Metanephros (tissue), 2 donors: ENCODE results near the gene ANKRD13B. TPM values are rescaled to one million over a fixed set of nuclear protein-coding genes. Genes with fewer than 3 reads are reported as not detected.

Source experiments
- small RNA-seq: library from RNA; depleted of rRNA; stranded (forward); fragments of <200 nt; gene quantifications from one replicate; pipeline ENCODE3, GENCODE V24; 2014; ENCODE audit warnings: low replicate concordance
- total RNA-seq: library from RNA; depleted of rRNA; stranded (reverse); fragments of >200 nt; gene quantifications from one replicate; pipeline ENCODE4 v1.2.3, GENCODE V29; 2014

Gene ANKRD13B
- 20.8 TPM for total RNA-seq

DNA sequence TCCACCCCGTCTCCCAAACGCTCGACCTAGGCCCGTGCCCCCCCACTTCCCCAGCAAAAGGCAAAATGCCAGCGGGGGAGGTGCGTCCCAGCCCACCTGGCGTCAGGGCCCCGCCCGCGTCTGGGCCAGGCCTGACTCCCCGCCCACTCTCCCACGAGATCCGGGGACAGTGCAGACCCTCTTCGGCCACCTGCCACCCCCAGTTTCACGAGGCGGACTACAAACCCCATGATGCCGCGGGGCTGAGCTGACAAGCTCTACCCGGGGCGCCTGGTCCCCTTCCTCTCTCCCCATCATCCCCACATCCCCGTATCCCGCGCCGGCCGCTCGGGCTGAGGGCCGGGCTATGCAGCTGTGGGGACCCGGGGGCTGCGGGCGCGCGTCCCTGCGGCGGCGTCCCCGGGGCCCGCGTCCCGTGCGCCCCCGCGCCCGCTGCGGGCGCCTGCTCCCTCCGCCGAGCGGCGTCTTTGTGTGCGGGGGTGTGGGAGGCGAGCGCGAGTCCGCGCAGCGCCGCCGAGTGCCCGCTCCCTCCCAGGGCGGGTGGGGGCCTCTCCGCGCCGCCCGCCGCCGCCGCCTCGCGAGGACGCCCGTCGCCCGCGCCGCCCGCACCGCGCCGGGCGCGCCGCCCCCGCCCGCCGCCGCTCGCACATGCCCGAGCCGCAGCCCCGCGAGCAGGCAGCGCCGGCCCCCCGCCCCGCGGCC lies at the start of gene ANKRD13B:
ANKRD13B (plus strand) TSS at position 283 of the 702 bp plus-strand sequence. CDS start 490 bp downstream, outside the sequence.

DNA sequence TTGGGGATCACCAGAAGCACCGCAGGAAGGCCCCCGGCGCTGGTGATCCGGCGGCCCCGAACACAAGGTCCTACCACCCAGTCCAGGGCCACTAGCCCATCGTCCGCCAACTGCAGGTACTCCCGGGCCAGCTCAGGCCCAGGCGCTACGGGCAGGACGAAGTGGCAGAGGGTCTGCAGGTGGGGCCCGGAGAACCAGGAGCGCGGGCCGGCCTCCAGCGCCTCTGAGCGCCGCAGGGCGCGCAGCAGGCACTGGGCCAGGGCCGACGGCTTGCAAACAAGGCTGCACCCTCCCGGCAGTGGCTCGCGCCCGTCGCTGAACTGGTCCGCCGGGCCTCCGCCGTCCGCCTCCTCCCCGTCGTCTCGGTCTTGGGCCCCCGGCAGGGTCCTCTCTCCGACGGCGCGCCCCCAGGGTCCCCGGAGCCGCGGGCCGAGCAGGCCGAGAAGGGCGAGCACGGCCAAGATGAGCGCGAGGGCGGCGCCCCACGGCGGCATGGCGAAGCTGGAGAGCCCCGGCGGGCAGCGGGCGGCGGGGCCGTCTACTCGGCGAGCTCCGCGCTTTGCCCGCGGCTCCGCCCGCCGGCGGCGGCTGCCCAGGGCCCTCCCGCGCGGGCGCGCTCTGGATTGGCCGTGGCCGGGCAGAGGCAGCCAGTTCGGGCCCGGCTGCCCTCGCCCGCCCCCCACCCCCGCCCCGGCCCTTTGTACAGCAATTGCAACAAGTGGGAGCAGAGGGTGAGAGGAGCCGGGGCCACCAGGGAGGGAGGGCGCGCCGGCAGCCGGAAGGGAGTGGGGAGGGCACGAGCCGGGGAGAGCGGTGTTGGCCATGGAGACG lies 26.2 kb upstream of the ANKRD13B start, which contains the start of gene ABHD15:
ABHD15 (minus strand) TSS at position 565 of the 831 bp plus-strand sequence; CDS start at position 494, 71 bp downstream.

DNA sequence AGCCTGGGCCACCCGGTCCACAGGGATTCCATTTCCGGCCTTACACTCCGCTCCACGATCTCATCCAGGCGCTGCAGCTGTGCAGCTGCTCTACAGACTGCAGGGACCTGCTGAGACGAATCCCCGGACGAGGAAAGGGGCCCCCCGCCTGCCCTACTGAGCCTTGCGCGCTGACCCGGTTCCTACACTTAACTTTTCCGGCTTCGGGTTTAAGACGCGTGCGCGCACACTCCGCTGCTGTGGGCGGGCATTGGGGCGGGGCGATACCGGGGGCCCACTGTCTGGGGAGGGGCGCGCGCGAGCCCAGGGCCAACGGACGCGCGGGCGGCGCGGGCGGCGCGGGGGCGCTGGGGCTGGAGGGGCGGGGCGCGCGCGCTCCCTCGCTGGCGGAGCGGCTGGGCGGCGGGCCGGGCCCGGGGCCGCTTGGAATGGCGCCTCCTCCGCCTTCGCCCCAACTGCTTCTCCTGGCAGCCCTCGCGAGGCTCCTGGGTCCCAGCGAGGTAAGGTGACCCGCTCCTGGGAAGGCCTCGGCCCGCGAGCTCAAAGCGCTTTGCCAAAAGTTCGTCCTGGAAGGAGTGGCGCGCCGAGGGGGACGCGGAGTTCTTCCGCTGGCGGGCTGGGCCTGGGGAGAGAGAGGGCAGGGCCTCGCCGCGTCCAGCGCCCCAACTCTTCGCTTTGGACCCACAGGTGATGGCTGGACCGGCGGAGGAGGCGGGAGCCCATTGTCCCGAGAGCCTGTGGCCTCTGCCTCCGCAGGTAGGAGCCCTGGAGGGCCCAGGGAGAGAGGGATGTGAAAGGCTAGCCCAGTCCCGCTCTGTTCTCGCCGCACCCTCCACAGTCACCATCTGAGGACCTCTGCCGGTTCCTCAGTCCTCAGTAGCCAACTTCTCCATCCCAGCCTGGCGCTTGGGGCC lies 24.3 kb upstream of the ANKRD13B start, which contains the start of gene TP53I13:
TP53I13 (plus strand) TSS at position 371 of the 914 bp plus-strand sequence; CDS start at position 429, 58 bp downstream.

DNA sequence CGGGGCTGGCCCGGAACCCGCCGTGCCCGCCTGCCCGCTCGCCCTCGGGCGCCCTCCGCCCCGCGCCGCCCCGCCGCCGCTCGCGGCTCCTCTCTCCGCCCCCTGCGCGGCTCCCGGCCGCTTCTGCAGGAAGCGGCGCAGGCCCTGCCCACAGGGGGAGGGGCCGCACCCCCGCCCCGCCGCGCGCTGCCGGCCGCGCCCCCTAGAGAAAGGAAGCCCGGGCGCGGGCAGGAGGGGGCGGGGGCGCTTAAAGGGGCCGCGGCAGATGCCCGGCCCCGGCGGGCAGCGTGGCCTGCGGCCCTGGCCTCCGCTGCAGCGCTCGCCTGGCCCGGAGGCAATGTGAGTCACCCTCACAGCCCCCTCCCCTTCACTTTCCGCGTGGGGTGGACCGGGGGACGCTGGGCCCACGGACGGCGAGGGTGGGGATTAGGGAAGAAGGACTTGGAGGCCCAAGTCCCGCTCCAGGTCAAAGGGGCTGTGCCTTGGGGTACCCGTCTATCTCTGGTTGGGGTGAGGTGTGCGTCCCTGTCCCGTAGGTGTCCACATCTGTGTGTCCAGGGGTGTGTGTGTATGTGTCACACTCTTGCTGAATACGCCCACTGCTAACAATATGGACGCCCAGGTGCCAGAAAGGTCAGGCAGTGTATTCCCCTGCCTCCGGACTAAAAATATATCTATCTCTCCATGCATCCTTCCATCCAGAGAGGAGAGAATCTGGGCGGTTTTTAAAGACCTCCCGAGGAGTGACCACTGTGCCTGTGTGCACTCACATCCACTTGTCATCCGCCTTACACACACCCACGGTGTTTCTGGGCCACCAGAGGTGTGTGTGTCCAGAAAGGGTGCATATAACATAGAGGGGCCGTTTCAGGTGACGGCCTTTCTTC lies 3.2 kb upstream of the ANKRD13B start, which contains the start of gene GIT1:
GIT1 (minus strand) TSS at position 125 of the 887 bp plus-strand sequence. CDS start 270 bp downstream, outside the sequence.

DNA sequence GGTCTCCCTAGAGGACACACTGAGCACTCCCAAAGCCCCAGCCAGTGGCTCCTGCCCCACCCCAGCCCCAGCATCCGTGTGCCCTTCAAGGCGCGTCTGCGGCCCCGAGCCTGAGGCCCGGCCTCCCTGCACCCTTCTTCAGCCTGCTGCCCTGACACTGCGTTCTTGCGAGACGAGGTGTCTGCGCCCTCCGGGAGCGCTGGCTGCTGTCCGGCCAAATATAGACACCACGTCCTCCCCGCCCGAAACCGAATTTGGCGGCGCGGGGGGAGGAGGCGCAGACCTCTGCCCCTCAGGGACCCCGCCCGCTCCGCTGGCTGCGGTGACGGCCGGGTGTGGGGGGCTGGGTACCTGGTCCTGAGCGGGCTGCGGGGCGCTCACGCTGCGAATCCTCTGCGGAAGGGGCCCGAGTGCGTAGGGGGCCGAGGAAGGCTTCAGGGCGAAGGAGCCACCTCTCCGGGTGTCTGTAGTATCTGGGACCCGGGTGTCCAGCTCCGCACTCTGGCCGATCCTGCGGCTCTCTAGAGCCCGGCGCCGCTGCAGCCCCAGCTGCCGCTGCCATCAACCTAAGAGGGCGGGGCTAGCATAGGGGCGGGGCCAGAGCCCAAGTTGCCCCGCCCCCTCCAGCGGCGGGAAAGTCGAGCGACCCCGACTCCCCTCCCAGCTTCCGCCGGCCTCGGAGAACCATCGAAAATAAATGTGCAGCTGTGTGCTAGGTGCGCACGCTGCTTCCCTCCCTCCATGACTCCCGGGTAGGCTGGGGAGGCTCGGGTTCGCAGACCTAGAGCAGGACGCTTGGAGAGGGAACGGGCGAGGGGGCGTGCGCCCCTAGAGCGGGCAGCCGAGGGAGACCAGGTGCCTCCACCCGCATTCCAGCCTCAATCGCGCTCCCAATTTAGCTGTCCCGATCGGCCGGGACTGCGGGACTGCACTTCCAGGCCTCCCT lies 29.7 kb downstream of the ANKRD13B start, which contains the start of gene CORO6:
CORO6 (minus strand) TSS at position 576 of the 946 bp plus-strand sequence. CDS start 1,491 bp downstream, outside the sequence.

Small RNA genes lying within 50 kb of the gene (small RNA-seq; reads per million reads assigned to genes)
- not detected for gene RNU6-920P

Other genes starting within 250 kb of the ANKRD13B start
- 51.2 TPM for gene TAOK1, start 202.8 kb upstream of the ANKRD13B start, total RNA-seq
- 7.4 TPM for gene ABHD15, start 26.1 kb upstream of the ANKRD13B start, total RNA-seq
- gene TP53I13, start 24.4 kb upstream of the ANKRD13B start, total RNA-seq, result 41.9 TPM
- gene GIT1, start 3.5 kb upstream of the ANKRD13B start, total RNA-seq, result 29.2 TPM
- gene CORO6, start 29.8 kb downstream of the ANKRD13B start, total RNA-seq, result 21.8 TPM